PC-3 (cell line): ENCODE measurements around the gene SLC27A4. TPM values are rescaled to one million over a fixed set of nuclear protein-coding genes. Genes with fewer than 3 reads are reported as not detected.

Source experiments
- ATAC-seq: fragments of 200-7000 bp; cut with Tn5 transposase; 2 replicates; pipeline ENCODE4 v1.9.1; 2020; ENCODE audit warnings: mild to moderate bottlenecking, moderate library complexity
- Bru-seq: library from RNA; stranded (reverse); fragments of 400-500 nt; gene quantifications from one replicate; lab custom pipeline; 2021; lab: Mats Ljungman, UMichigan
- BruChase-seq, 2 experiments: library from RNA; stranded (reverse); fragments of 400-500 nt; gene quantifications; one replicate each; lab custom pipeline; 2021; lab: Mats Ljungman, UMichigan
- BruUV-seq: library from RNA; stranded (reverse); fragments of 400-500 nt; replicated peaks from 2 replicates; lab custom pipeline; 2021; lab: Mats Ljungman, UMichigan
- CTCF ChIA-PET: fragments of 300-600 bp; sonication (Branson Sonifier 250); formaldehyde crosslinking; loops from one replicate; lab custom pipeline; 2022; ENCODE audit warnings: antibody characterized with exemption; lab: Charles Lee
- POLR2A ChIA-PET: fragments of 300-600 bp; sonication (Branson Sonifier 250); formaldehyde crosslinking; loops from one replicate; lab custom pipeline; 2022; ENCODE audit warnings: antibody characterized with exemption; ENCODE audit not compliant: unreplicated experiment; lab: Charles Lee
- DNase-seq: peaks from one replicate; pipeline ENCODE4 v3.0.0-alpha.2; 2015
- H2AFZ ChIP-seq: fragments of 300-600 bp; sonication (generic); 2 replicates; pipeline ENCODE4 v1.6.0; 2016; ENCODE audit warnings: antibody characterized with exemption, low read length
- H3F3A ChIP-seq: fragments of 300-600 bp; sonication (generic); one replicate; pipeline ENCODE4 v1.6.0; 2017; ENCODE audit warnings: antibody characterized with exemption, low read length, control low read depth, mild to moderate bottlenecking; ENCODE audit not compliant: unreplicated experiment
- H3K27ac ChIP-seq: fragments of 300-600 bp; sonication (generic); 2 replicates; pipeline ENCODE4 v1.5.1; 2016; ENCODE audit warnings: mild to moderate bottlenecking, low read length
- H3K27me3 ChIP-seq: fragments of 300-600 bp; sonication (generic); 2 replicates; pipeline ENCODE4 v1.6.1; 2016; ENCODE audit warnings: low read length, mixed read lengths
- H3K36me3 ChIP-seq: fragments of 300-600 bp; sonication (generic); 2 replicates; pipeline ENCODE4 v1.6.1; 2016; ENCODE audit warnings: low read depth, mixed run types, low read length, mixed read lengths
- H3K4me1 ChIP-seq: fragments of 300-600 bp; sonication (generic); 2 replicates; pipeline ENCODE4 v1.5.1; 2016; ENCODE audit warnings: low read length; ENCODE audit not compliant: insufficient read depth
- H3K4me2 ChIP-seq: fragments of 300-600 bp; sonication (generic); 2 replicates; pipeline ENCODE4 v1.6.0; 2016; ENCODE audit warnings: low read length
- H3K4me3 ChIP-seq: fragments of 300-600 bp; sonication (generic); 2 replicates; pipeline ENCODE4 v1.5.1; 2016; ENCODE audit warnings: mild to moderate bottlenecking, low read length, mixed read lengths
- H3K79me2 ChIP-seq: fragments of 300-600 bp; sonication (generic); 2 replicates; pipeline ENCODE4 v1.6.1; 2017; ENCODE audit warnings: low read length, mixed read lengths
- H3K9ac ChIP-seq: fragments of 300-600 bp; sonication (generic); 2 replicates; pipeline ENCODE4 v1.6.0; 2016; ENCODE audit warnings: mild to moderate bottlenecking, low read length
- H3K9me2 ChIP-seq: fragments of 300-600 bp; sonication (generic); replicated peaks from 2 replicates; pipeline ENCODE4 v1.6.1; 2016; ENCODE audit warnings: mixed run types, low read length, mixed read lengths
- H3K9me3 ChIP-seq: fragments of 300-600 bp; sonication (generic); 2 replicates; pipeline ENCODE4 v1.6.1; 2016; ENCODE audit warnings: low read length, mixed read lengths
- H4K20me1 ChIP-seq: fragments of 300-600 bp; sonication (generic); 2 replicates; pipeline ENCODE4 v1.6.1; 2016; ENCODE audit warnings: low read length, mixed read lengths
- EZH2 ChIP-seq: fragments of 300-600 bp; sonication (generic); IDR thresholded peaks from one replicate; pipeline ENCODE4 v1.6.1; 2017; ENCODE audit warnings: antibody characterized with exemption, mild to moderate bottlenecking, low read length; ENCODE audit not compliant: unreplicated experiment
- EZH2phosphoT487 ChIP-seq: fragments of 300-600 bp; sonication (generic); IDR thresholded peaks from 2 replicates; pipeline ENCODE4 v1.6.1; 2018; ENCODE audit warnings: mild to moderate bottlenecking, antibody characterized with exemption, low read length, borderline replicate concordance
- intact Hi-C: fragments of 100-400 bp; cut with micrococcal nuclease; formaldehyde crosslinking; loops from 2 replicates; pipeline ENCODE4 v1.9.0; 2023
- long read RNA-seq: library from polyadenylated mRNA; unstranded; transcript quantifications from one replicate; pipeline ENCODE4 v2.0.0, GENCODE V29; 2021; ENCODE audit not compliant: unreplicated experiment
- total RNA-seq: library from RNA; depleted of rRNA; stranded (reverse); fragments of >200 nt; gene quantifications from 2 replicates; pipeline ENCODE4 v1.2.3, GENCODE V29; 2014; rRNA removed
- TF ChIP-seq, protein P1 (sequence below): fragments of 300-600 bp; sonication (generic); conservative IDR thresholded peaks from 2 replicates; pipeline ENCODE4 v1.5.1; 2017; ENCODE audit warnings: antibody characterized with exemption, low read depth, mild to moderate bottlenecking, low read length

The SLC27A4 gene
- total RNA-seq (39.1 and 41.1 TPM in 2 replicates), Bru-seq, nascent RNA (percentile 54 among the genes with signal in this experiment), BruChase-seq, experiment 1, labeled RNA remaining after a 6-hour chase (percentile 68 among the genes with signal in this experiment), BruChase-seq, experiment 2, labeled RNA remaining after a 2-hour chase (percentile 63 among the genes with signal in this experiment)
- long read RNA-seq, transcript SLC27A4-201 (13 exons, 3,028 nt): major isoform, 33 of 124 reads
- long read RNA-seq, partial matches to known transcripts: 36 of 124 reads
- long read RNA-seq, other reads (novel, unspliced or antisense): 55 of 124 reads

DNA sequence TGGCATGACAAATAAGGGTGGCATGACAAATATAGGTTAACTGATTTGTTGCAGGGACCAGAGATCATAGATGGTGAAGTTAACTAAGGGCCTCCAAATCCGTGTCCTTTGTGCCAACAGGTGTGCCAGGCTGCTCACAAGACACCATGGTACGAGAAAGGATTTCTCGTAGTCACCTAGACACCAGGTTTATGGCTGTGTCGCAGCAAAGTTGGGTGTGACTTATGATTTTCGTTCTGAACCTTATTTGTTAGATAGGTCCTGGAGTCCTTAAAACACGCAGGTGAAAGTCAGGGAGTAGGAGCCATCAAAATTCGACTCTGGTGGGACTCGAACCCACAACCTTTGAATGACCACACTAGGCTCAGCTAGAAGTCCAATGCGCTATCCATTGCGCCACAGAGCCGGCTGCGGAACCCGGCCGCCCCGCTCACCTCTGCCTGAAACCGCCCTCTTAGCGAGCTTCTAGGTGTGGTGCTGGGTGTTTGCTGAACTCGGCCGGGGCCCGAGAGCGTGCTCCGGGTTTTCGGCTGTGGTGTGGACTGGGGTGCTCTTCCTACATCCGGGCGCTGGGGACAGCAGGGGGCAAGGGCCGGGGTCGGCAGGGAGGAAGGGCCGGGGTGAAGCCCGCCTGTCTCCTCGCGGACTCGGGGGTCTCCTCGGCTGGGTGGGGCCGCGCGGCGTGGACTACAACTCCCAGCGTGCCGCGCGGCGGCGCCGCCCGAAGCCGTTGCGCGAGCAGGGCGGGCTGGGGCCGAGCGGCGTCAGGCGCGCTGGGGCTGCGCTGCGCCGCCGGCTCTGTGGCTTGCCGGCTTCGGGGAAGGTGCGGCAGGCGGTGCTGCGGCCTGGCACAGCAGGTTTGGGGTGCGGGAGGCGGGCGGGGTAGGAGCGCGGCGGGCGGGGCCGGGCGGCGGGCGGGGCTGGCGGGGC, at the start of gene SLC27A4:
TSS of gene SLC27A4 (plus strand) at position 767 of the 930 bp plus-strand sequence. CDS start 2,606 bp downstream, outside the sequence.
- Histone ChIP-seq H3K79me2 (peaks cover 10% of the 10 kb centered on the region), H3K4me3 (peak within 1 kb of the TSS; percentile 88), H3K4me2 (peak within 1 kb of the TSS; percentile 96), H3K4me1 (no peaks in the 10 kb centered on the region), H3K36me3 (no peaks in the 10 kb centered on the region), H2AFZ (peak within 1 kb of the TSS; percentile 95), H3K9me3 (no peaks in the 10 kb centered on the region), H3K27ac (peak within 1 kb of the TSS; percentile 36; the same call in 1 of the 2 replicates), H3F3A (no peaks in the 10 kb centered on the region), H3K27me3 (no peaks in the 10 kb centered on the region), H3K9me2 (no peaks in the 10 kb centered on the region), H3K9ac (peak within 1 kb of the TSS; percentile 76), H4K20me1 (no peaks in the 10 kb centered on the region)
- ChIA-PET CTCF (no interaction called here), POLR2A (interaction anchor here (0.6 kb wide), 1 partner anchor 70 kb away, joined by 3 read pairs; no protein-coding TSS in a partner anchor)
- TSS peak; percentile 100 for BruUV-seq
- DNase-seq (peak; percentile 85), ATAC-seq (peak; percentile 88)
- intact Hi-C loops: loop anchor here (2.0 kb wide), 1 partner anchor 17 kb away; the partner anchor contains the start of genes COQ4 and TRUB2
- TF ChIP-seq EZH2phosphoT487 (no peak), EZH2 (no peak)
- TF ChIP-seq, protein P1, sequence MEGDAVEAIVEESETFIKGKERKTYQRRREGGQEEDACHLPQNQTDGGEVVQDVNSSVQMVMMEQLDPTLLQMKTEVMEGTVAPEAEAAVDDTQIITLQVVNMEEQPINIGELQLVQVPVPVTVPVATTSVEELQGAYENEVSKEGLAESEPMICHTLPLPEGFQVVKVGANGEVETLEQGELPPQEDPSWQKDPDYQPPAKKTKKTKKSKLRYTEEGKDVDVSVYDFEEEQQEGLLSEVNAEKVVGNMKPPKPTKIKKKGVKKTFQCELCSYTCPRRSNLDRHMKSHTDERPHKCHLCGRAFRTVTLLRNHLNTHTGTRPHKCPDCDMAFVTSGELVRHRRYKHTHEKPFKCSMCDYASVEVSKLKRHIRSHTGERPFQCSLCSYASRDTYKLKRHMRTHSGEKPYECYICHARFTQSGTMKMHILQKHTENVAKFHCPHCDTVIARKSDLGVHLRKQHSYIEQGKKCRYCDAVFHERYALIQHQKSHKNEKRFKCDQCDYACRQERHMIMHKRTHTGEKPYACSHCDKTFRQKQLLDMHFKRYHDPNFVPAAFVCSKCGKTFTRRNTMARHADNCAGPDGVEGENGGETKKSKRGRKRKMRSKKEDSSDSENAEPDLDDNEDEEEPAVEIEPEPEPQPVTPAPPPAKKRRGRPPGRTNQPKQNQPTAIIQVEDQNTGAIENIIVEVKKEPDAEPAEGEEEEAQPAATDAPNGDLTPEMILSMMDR: no peak

DNA sequence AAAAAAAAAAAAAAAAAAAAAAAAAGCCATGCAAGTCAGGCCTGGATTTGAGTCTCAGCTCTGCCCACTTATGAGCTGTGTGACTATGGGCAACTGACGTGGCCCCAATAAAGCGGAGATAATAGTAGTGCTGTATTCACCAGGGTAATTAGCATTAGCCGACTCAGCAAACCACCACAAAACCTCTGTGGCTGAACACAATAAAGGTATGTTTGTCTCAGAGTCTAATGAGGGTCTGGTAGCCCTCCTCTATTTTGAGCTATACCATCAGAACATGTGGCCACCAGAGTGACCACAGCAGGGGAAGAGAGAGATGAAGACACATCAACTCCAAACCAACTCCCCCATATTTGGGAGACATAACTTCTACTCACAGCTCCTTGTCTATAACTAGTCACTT, 48.3 kb upstream of the SLC27A4 start:
- intact Hi-C loops: no loop called here

More for the DNA sequence above, 48.3 kb upstream of the SLC27A4 start:
- ATAC-seq (no peak), DNase-seq (no peak)
- Histone ChIP-seq H4K20me1 (no peaks in the 10 kb centered on the region), H3F3A (no peaks in the 10 kb centered on the region), H3K36me3 (no peaks in the 10 kb centered on the region), H3K9me3 (no peaks in the 10 kb centered on the region), H3K79me2 (no peaks in the 10 kb centered on the region), H3K4me1 (peaks cover 10% of the 10 kb centered on the region), H3K4me2 (no peak overlapping the region), H3K9me2 (no peaks in the 10 kb centered on the region), H3K27ac (no peak overlapping the region), H3K4me3 (no peak overlapping the region), H2AFZ (no peak overlapping the region), H3K9ac (no peak overlapping the region), H3K27me3 (no peaks in the 10 kb centered on the region)
- no TSS peak for BruUV-seq
- TF ChIP-seq, protein P1: no peak
- TF ChIP-seq EZH2phosphoT487 (no peak), EZH2 (no peak)
- POLR2A ChIA-PET: interaction anchor here (0.5 kb wide), 1 partner anchor 15 kb away, joined by 3 read pairs; no protein-coding TSS in a partner anchor
- CTCF ChIA-PET: no interaction called here
